Embryonic facial prominence (tissue), 1 donor: Measurements from ENCODE around the gene GMFB.
"Not testable (repeated sequence)": the region's sequence is repeated elsewhere in the genome, so short reads cannot be mapped to it uniquely, and the experiment has no call there.

Source experiments
- DNase-seq: peaks from one replicate; pipeline ENCODE4 v3.0.0-alpha.2; 2016; ENCODE audit errors: extremely low spot score

The GMFB gene

GRCh38 chr14:54458536-54458935, 30.2 kb downstream of the GMFB start:
- not testable (repeated sequence) for DNase-seq

- DNase-seq, result no peak
Observed at GRCh38 chr14:54457609-54457996, 31.2 kb downstream of the GMFB start.

GRCh38 chr14:54456820-54457608, 31.8 kb downstream of the GMFB start:
- not testable (repeated sequence) for DNase-seq

GRCh38 chr14:54455363-54455762, 33.4 kb downstream of the GMFB start:
- DNase-seq, result no peak

- not testable (repeated sequence) for DNase-seq
Observed at GRCh38 chr14:54453990-54454389, 34.8 kb downstream of the GMFB start.

- no peak for DNase-seq
Observed at GRCh38 chr14:54453252-54453651, 35.5 kb downstream of the GMFB start.

- DNase-seq, result no peak
Observed at GRCh38 chr14:54451961-54452360, 36.8 kb downstream of the GMFB start.

- no peak for DNase-seq
Observed at GRCh38 chr14:54451121-54451601, 37.6 kb downstream of the GMFB start.

- DNase-seq, result no peak
Observed at GRCh38 chr14:54450535-54450934, 38.2 kb downstream of the GMFB start.

GRCh38 chr14:54447231-54447692, 41.5 kb downstream of the GMFB start:
- DNase-seq, result no peak

GRCh38 chr14:54446161-54446693, 42.6 kb downstream of the GMFB start:
- peak; percentile 36 for DNase-seq

GRCh38 chr14:54444681-54445080, 44.1 kb downstream of the GMFB start:
- DNase-seq, result peak; percentile 88

GRCh38 chr14:54443981-54444380, 44.8 kb downstream of the GMFB start:
- no peak for DNase-seq

- not testable (repeated sequence) for DNase-seq
Observed at GRCh38 chr14:54442961-54443360, 45.8 kb downstream of the GMFB start.

GRCh38 chr14:54440873-54441868, 47.6 kb downstream of the GMFB start, which contains the start of gene CNIH1:
Gene CNIH1, minus strand, starts transcription at chr14:54441374. Its CDS starts 47 bp downstream, at chr14:54441327.
- peak; percentile 91 for DNase-seq

- no peak for DNase-seq
Observed at GRCh38 chr14:54440476-54440872, 48.3 kb downstream of the GMFB start.

GRCh38 chr14:54440037-54440436, 48.7 kb downstream of the GMFB start:
- no peak for DNase-seq

GRCh38 chr14:54438703-54439102, 50.1 kb downstream of the GMFB start:
- no peak for DNase-seq

GRCh38 chr14:54437954-54438353, 50.8 kb downstream of the GMFB start:
- DNase-seq, result not testable (repeated sequence)

- DNase-seq, result no peak
Observed at GRCh38 chr14:54435500-54435981, 53.2 kb downstream of the GMFB start.

- DNase-seq, result no peak
Observed at GRCh38 chr14:54428527-54428926, 60.3 kb downstream of the GMFB start.

- DNase-seq, result no peak
Observed at GRCh38 chr14:54427871-54428270, 60.9 kb downstream of the GMFB start.
